Measurements from ENCODE around the gene WDR53.
A peak's percentile ranks its signal among the peaks of the same experiment; 100 is the strongest.
"Not testable (repeated sequence)": the region's sequence is repeated elsewhere in the genome, so short reads cannot be mapped to it uniquely, and the experiment has no call there.

The WDR53 gene

DNA sequence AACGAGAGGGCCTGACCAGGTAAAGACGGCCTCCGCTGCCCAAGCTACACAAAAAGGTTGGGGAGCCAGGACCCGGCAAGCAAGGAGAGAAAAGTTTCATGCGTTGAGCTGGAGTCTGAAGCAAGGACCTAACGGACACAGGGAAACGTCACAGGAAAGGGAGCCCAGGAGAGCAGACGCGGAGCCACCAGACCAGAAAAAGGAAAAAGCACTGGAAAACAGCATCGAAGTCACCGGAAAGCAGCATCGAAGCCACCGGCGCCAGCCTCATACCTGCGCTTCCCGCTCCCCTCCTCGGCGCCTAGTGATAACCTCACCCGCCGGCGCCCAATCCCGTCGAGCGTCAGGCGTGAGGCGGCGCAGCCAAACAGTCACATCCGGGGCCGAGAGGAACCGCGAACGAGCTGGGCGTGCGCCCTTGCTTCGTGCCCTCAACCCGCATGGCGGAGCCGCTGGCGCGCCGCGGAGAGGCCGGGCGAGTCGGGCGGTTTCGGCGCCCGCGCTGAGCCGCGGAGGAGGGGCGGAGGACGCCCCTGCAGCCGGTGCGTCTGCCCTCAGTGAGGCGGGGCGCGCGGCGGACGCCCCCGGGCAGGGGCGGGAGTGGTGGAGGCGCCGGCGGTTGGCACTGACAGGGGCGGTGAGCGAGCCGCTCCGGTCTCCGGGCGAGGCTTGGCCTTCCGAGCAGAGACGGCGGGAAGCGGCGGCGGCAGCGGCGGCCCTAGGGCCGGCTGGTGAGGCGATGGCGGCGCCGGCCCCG, at the start of gene WDR53, which contains the start of gene FBXO45:
WDR53 (minus strand) TSS at position 309 of the 757 bp plus-strand sequence. CDS start 7,079 bp downstream, outside the sequence.
FBXO45 (plus strand) TSS at position 415 of the 757 bp plus-strand sequence; CDS start at position 740, 325 bp downstream.
- DNase-seq (ENCODE audit: low spot score) (peak; percentile 95), FAIRE-seq (peak; percentile 65)

DNA sequence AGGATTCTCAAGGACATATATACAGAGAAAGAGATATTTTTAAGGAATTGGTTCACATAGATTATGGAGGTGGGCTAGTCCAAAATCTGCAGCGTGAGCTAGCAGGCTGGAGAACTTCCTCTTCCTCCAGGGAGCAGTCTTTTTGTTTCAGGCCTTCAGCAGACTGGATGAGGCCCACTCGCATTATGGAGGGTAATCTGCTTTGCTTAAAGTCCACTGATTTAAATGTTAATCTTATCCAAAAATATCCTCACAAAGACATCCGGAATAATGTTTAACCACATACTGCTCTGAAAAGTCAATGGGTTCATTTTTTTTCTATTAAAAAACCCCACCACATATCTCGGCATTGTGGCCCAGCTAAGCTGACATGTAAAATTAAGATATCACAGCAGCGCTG, 48.9 kb upstream of the WDR53 start:
- DNase-seq (ENCODE audit: low spot score), result no peak
- FAIRE-seq, result no peak

DNA sequence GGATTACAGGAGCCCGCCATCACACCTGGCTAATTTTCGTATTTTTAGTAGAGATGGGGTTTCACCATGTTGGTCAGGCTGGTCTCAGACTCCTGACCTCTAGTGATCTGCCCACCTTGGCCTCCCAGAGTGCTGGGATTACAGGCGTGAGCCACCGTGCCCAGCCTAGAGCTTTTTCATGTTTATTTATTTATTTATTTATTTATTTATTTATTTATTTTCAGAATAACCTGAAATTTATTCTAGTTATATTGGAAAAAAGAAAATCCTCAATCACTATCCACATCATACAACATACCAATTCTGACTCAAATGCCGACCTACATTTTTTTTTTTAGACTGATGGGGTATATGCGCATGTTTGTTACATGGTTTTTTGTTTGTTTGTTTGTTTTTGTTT, 46.9 kb upstream of the WDR53 start:
- FAIRE-seq, result not testable (repeated sequence)

GRCh38 chr3:196611761-196612483, 43.6 kb upstream of the WDR53 start:
- FAIRE-seq, result no peak

More for the DNA sequence above, 46.9 kb upstream of the WDR53 start:
- DNase-seq (ENCODE audit: low spot score), result not testable (repeated sequence)

DNA sequence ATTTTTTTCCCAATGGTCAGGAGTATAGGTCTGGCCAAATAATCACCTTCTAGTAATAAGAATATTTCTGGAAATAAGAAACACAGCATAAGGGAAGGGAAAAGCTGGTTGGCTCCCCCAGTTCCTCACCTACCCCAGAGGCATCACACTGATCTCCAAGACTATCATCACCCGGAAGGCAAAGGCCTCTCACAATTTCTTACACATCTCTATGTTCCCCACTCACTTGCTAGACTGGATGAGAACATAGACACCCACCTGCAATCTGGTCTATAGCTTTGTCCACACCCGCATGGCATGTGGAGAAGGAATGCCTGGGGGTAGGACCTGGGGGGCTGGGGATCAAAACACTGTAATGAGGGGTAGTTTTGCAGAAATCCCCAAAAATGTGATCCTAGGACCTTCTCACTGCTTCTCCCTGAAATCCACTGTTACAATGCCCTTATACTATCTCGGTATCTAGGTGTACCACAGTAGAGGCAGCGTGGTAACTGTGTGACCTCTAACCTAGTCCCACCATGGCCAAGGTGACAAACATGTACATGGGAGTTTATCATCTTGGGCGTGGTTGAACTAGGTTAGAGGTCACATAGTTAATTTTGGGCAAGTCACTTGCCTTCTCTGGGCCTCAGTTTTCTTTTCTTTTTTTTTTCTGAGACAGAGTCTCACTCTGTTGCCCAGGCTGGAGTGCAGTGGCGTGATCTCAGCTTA, 41.6 kb upstream of the WDR53 start:
- FAIRE-seq, result no peak
- DNase-seq (ENCODE audit: low spot score), result no peak

More at GRCh38 chr3:196611761-196612483, 43.6 kb upstream of the WDR53 start:
- no peak for DNase-seq (ENCODE audit: low spot score)

- DNase-seq (ENCODE audit: low spot score) (peak; percentile 87), FAIRE-seq (no peak)
These were observed 41.0 kb upstream of the WDR53 start for GRCh38 chr3:196609343-196609775.

- DNase-seq (ENCODE audit: low spot score) (no peak), FAIRE-seq (no peak)
These were observed 40.3 kb upstream of the WDR53 start for GRCh38 chr3:196608693-196609092.

DNA sequence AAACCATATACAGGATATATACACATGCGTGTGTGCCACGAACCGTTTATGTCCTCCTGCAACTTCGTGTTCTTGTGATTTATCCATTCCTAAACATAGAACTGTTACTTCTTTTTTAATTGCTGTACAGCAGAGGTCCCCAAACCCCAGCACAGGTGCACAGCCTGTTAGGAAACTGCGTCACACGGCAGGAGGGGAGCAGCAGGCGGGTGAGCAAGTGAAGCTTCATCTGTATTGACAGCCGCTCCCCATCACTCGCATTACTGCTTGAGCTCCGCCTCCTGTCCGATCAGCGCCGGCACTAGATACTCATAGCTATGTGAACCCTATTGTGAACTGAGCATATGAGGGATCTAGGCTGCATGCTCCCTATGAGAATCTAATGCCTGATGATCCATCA, 36.2 kb upstream of the WDR53 start:
- DNase-seq (ENCODE audit: low spot score), result no peak
- no peak for FAIRE-seq

DNA sequence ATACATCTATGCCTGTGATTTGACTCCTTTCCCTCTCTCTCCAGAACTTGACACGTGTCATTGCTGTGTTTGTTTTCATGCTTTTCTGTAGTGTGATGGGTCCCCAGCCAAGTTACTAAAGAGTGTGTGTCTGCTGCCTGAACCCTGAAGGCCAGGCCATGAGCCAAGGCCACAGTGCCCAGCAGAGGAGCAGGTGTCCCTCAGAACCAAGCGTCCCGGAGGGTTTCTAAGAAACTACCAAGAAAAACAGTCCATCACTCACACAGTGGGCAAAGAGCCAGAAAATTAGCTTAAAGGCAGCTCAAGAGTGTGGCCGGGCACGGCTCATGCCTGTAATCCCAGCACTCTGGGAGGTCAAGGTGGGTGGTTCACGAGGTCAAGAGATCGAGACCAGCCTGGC, 35.3 kb upstream of the WDR53 start:
- DNase-seq (ENCODE audit: low spot score), result no peak
- no peak for FAIRE-seq

DNA sequence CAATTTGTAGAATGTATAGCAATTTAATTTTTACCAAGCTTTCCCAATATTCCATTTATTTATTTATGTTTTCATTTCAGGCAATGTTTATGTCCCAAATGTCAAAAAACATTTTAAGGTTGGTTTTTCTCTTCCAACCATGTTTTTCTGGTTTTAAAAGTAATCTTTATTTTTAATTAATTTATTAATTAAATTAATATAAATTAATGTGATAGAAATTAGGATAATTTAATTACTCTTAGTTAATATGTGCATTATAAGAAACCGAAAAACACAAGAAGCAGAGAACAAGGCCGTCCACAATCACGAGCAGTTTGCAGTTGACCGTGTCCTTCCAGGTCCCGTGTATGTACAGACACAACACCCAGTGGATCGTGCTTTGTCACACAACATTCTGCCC, 34.3 kb upstream of the WDR53 start:
- no peak for FAIRE-seq
- no peak for DNase-seq (ENCODE audit: low spot score)

- FAIRE-seq (no peak), DNase-seq (ENCODE audit: low spot score) (no peak)
These were observed 32.0 kb upstream of the WDR53 start for GRCh38 chr3:196600359-196600758.

GRCh38 chr3:196599734-196600128, 31.4 kb upstream of the WDR53 start:
- FAIRE-seq, result no peak
- no peak for DNase-seq (ENCODE audit: low spot score)

DNA sequence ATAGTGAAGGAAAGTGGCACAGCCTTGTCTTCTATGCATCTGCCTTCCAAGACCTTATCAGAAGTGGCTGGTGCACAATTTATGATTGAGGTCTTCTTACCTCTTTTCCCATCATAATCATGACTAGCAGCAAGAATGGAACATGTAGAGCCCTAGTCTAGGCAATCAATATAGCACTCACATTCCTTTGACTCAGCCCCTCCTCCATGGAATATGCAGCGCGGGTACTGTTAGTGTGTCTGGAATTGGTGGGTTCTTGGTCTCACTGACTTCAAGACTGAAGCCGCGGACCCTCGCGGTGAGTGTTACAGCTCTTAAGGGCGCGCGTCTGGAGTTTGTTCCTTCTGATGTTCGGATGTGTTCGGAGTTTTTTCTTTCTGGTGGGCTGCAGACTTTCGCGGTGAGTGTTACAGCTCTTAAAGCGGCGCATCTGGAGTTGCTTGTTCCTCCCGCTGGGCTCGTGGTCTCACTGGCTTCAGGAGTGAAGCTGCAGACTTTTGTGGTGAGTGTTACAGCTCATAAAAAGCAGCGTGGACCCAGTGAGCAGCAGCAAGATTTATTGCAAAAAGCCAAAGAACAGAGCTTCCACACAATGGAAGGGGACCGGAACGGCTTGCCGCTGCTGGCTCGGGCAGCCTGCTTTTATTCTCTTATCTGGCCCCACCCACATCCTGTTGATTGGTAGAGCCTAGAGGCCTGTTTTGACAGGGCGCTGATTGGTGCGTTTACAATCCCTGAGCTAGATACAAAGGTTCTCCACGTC, 29.8 kb upstream of the WDR53 start:
- DNase-seq (ENCODE audit: low spot score); FAIRE-seq: not testable (repeated sequence)

DNA sequence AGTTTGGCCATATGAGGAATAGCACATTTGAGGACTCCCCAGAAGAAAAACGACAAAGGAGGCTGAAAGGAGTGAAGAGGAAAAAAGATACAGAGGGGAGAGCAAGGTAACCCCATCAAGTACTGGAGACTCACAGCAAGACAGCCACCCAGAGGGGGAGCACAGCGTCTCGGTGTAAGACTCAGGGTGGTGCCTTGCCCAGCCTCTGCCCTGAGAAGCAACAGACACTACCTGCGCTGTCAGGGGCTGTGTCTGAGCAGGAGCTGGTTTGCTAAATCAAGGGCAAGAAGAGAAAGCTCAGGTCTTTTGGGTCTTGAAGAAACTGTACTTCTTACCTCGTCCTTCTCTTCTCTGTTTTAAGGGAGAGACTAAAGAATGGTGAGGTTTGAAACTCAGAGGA, 28.0 kb upstream of the WDR53 start:
- FAIRE-seq (no peak), DNase-seq (ENCODE audit: low spot score) (no peak)

DNA sequence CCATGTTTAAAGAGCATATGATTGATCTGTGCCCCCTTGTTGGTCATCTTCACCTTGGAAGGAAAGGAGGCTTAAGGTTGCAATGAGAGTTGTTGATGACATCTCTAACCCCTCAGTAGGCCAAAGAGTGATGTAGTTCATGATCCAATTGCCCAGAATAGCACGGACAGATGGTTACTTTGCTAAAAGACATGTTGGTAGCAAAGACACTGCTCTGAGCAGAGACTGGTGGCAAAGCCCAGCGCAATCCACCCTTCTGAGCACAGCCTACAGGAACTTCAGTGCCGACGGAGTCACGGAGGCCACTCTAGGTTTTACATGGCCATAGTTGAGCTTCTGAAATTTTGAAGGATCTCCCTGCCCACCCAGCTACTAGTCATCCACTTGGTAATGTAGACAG, 21.9 kb upstream of the WDR53 start:
- DNase-seq (ENCODE audit: low spot score), result no peak
- FAIRE-seq, result no peak

DNA sequence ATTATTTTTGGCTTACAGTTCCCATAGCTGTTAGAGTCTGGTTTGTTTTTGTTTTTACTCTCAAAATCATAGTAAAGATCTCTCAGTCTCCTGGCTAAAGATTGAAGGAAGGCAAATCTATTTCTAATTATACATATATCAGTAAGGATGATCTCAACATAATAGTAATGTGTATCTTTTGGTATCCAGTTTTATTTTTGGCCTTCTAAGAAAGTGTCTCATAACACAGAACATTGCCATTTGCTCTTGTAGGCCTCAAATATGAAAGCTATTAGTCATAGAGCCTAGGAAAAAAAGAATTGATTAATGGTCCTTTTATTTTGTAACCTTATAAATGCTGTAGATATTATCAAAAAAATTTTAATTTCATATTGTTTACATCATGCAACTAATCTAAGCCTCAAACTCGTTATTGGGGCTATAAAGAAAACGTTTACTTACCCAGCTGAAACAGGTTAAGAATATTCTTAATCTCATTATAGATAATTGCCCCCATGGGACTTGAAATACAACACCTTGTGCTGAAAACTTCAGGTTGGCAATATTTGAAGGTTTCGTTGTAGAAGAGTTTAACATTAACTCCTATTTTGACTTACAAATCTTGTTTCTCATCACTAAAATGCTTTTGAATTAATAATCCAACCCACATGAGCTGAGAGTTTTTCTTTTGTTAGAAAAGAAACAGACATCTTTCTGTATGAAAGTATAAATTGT, 16.8 kb upstream of the WDR53 start:
- DNase-seq (ENCODE audit: low spot score) (no peak), FAIRE-seq (no peak)

DNA sequence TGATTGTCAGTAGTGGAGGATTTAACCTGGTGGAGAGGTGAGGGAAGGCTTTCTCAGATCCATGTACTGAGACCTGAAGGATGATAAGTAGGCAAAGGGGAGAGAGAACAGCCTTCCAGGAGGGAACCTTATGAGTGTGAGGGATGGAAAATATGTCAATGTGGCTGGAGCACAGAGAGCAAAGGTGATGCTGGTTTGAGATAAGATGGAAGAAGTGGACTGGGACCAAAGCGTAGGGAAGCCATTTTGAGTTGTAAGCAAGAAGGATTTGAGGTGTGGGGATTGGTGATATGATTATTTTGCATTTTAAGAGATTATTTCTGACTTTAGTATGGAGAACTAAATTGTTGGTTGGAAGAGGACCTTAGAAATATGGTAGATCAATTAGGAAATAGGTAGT, 4.0 kb upstream of the WDR53 start:
- no peak for DNase-seq (ENCODE audit: low spot score)
- FAIRE-seq, result no peak

DNA sequence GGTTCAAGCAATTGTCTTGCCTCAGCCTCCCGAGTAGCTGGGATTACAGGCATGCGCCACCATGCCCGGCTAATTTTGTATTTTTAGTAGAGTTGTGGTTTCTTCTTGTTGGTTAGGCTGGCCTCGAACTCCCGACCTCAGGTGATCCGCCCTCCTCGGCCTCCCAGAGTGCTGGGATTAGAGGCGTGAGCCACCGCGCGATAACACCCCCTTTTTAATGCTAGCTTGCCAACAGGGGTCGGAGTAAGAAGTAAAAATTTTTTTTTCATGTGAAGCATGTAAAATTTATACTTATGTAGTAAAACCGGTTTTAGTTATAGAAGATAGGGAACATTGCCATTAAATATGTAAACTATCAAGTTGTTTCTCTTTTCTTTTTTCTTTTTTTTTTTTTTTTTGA, 2.0 kb upstream of the WDR53 start:
- FAIRE-seq, result not testable (repeated sequence)

GRCh38 chr3:196569003-196569516, 706 bp upstream of the WDR53 start:
- FAIRE-seq, result no peak
- DNase-seq (ENCODE audit: low spot score), result peak; percentile 38

More for the DNA sequence above, 2.0 kb upstream of the WDR53 start:
- not testable (repeated sequence) for DNase-seq (ENCODE audit: low spot score)

GRCh38 chr3:196563721-196564225, 4.6 kb downstream of the WDR53 start:
- no peak for FAIRE-seq
- DNase-seq (ENCODE audit: low spot score), result peak; percentile 58
